SH-SY5Y (cell line): ENCODE results near the gene GALNT2.

Experiments
- GATA2 ChIP-seq: IDR thresholded peaks from 2 replicates; pipeline ENCODE4 v1.6.1; 2011; ENCODE audit warnings: mild to moderate bottlenecking, low read depth, low read length
- GATA3 ChIP-seq: IDR thresholded peaks from 2 replicates; pipeline ENCODE4 v1.6.1; 2011; ENCODE audit warnings: low read depth, mild to moderate bottlenecking, low read length, moderate library complexity

Gene GALNT2

GRCh38 chr1:230230273-230230672 is 163.2 kb downstream of the GALNT2 start:
- TF ChIP-seq GATA2 (no peak), GATA3 (no peak)

- TF ChIP-seq GATA2 (no peak), GATA3 (no peak)
These were observed 164.1 kb downstream of the GALNT2 start for GRCh38 chr1:230230948-230231773.

- TF ChIP-seq GATA3: no peak
- no peak for TF ChIP-seq GATA2
These were observed 164.7 kb downstream of the GALNT2 start for GRCh38 chr1:230231774-230232145.

GRCh38 chr1:230232371-230232771 is 165.3 kb downstream of the GALNT2 start:
- TF ChIP-seq GATA2: no peak
- TF ChIP-seq GATA3: no peak

- TF ChIP-seq GATA2 (no peak), GATA3 (no peak)
These were observed 166.7 kb downstream of the GALNT2 start for GRCh38 chr1:230233786-230234185.

- TF ChIP-seq GATA3 (no peak), GATA2 (no peak)
These were observed 168.8 kb downstream of the GALNT2 start for GRCh38 chr1:230235876-230236275.

- TF ChIP-seq GATA3 (no peak), GATA2 (no peak)
These were observed 169.4 kb downstream of the GALNT2 start for GRCh38 chr1:230236301-230237008.

GRCh38 chr1:230237009-230237370 is 170.0 kb downstream of the GALNT2 start:
- TF ChIP-seq GATA3 (no peak), GATA2 (no peak)

- TF ChIP-seq GATA2: no peak
- no peak for TF ChIP-seq GATA3
These were observed 170.8 kb downstream of the GALNT2 start for GRCh38 chr1:230237805-230238204.

GRCh38 chr1:230240446-230241086 is 173.5 kb downstream of the GALNT2 start:
- TF ChIP-seq GATA2: no peak
- no peak for TF ChIP-seq GATA3

GRCh38 chr1:230242326-230242725 is 175.3 kb downstream of the GALNT2 start:
- TF ChIP-seq GATA2: no peak
- TF ChIP-seq GATA3: no peak

- TF ChIP-seq GATA3 (no peak), GATA2 (no peak)
These were observed 176.1 kb downstream of the GALNT2 start for GRCh38 chr1:230243146-230243545.

GRCh38 chr1:230243583-230244353 is 176.7 kb downstream of the GALNT2 start:
- no peak for TF ChIP-seq GATA2
- no peak for TF ChIP-seq GATA3

- TF ChIP-seq GATA2 (no peak), GATA3 (no peak)
These were observed 179.5 kb downstream of the GALNT2 start for GRCh38 chr1:230246551-230246950.
